ENCODE results near the gene GLMP.

The GLMP gene

GRCh38 chr1:156247460-156248322 is 47.8 kb downstream of the GLMP start, which contains the start of gene PAQR6:
Gene PAQR6 (minus strand): TSS chr1:156248056. CDS start chr1:156246731, 1,325 bp downstream.
- no peak for DNase-seq

GRCh38 chr1:156246781-156247459 is 48.6 kb downstream of the GLMP start:
- DNase-seq, result no peak

DNA sequence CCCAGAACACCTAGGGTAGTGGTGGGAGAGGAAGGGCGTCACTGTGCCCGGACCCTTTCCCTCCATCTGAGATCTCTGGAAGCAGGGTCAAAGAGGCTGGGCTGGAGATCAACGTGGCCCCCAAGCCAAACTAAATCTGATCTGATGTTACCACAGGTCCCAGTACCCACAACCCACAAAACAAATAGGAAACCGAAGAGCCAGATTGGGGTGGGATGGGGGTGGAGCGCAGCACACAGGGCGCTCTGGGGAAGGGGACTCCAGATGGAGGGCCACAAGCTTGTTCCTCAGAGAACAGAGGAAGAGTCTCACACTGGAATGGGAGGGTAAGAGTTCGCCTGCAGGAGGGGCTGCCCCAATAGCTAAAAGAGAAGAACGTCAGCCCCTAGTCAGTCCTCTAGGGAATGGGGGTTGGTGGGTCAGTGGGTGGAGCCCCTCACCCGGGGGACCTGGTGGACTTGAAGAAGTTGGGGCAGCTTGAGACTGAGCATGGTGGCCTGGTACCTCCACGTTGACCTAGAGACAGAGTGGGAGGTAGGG is 49.2 kb downstream of the GLMP start:
- DNase-seq, result no peak

GRCh38 chr1:156245451-156246232 is 49.8 kb downstream of the GLMP start:
- DNase-seq, result peak; percentile 14

- no peak for DNase-seq
These were observed 50.8 kb downstream of the GLMP start for GRCh38 chr1:156244712-156245111.

GRCh38 chr1:156244126-156244525 is 51.4 kb downstream of the GLMP start:
- no peak for DNase-seq

- DNase-seq, result no peak
These were observed 52.7 kb downstream of the GLMP start for GRCh38 chr1:156242738-156243137.
